GM19467 (cell line): ENCODE data around the gene DPP6.
"Not testable (repeated sequence)": the region's sequence is repeated elsewhere in the genome, so short reads cannot be mapped to it uniquely, and the experiment has no call there.

Source experiments
- ATAC-seq: cut with Tn5 transposase; IDR thresholded peaks from one replicate; pipeline ENCODE4 v1.9.1; 2021; ENCODE audit warnings: mild to moderate bottlenecking, moderate library complexity; ENCODE audit not compliant: unreplicated experiment

Gene DPP6

DNA sequence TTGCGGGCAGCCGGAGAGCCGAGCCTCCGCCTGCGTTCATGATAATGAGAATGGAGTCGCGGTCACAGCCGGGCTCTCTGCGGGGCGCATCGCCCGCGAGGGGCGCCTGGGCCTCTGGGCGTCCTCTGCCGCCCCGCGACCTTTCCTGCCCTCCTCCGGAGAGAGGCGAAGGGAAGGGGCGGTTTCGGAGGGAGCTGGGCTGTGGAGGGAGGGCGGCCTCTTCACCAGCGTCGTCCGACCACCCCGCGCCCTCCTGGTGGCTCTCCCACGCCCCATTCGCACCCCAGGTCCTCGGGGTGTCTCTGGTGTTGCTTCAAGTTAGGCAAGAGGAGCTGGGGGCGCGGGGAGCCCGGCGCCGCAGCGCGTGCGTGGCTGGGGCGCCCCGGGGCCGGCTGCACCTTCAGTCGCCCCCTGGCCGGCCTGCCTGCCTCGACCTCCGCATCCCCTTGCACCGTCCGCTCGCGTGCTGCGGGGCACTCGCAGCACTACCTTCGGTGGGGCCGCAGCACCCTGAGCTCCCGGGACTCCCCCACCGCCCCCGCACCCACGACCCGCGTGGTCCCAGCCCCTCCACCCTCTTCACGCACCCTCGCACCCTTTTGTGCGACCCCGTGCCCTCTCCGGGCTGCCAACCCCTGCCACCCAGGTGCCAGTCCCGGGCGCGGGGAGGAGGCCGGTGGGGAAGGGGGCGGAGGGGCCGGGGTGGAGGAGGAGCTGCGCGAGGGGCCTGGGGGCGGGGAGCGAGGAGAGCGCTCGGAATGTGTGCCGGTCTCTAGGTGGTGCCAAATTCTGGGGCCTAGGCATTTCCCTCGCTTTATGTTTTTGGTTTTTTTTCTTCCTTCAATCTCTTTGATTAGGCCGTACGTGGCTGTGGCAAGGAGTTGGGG is at the start of gene DPP6:
DPP6 (plus strand) TSS at position 756 of the 887 bp plus-strand sequence.
- ATAC-seq = not testable (repeated sequence)

DNA sequence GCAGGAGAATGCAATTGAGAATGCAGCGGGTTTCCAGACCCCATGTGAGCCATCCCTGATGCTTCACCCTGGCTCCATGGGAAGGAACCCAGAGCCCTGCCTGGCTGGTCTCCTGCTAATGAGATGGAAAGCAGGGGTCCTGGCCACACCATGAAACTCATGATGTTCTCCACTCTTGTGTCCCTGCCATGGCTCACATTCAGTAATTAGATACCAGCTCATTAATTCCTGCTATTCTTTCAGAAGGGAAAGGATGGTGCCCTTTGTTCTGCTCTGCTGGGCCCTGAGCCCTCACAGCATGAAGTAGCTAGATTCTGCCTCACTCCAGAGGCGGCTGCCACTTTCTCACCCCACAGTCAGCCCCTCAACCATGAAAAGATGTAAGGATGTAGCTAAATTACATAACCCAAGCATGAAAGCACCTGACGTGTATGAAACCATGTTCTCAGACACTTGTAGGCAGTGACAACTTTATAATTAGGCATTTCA is 42.7 kb upstream of the DPP6 start:
- not testable (repeated sequence) for ATAC-seq

DNA sequence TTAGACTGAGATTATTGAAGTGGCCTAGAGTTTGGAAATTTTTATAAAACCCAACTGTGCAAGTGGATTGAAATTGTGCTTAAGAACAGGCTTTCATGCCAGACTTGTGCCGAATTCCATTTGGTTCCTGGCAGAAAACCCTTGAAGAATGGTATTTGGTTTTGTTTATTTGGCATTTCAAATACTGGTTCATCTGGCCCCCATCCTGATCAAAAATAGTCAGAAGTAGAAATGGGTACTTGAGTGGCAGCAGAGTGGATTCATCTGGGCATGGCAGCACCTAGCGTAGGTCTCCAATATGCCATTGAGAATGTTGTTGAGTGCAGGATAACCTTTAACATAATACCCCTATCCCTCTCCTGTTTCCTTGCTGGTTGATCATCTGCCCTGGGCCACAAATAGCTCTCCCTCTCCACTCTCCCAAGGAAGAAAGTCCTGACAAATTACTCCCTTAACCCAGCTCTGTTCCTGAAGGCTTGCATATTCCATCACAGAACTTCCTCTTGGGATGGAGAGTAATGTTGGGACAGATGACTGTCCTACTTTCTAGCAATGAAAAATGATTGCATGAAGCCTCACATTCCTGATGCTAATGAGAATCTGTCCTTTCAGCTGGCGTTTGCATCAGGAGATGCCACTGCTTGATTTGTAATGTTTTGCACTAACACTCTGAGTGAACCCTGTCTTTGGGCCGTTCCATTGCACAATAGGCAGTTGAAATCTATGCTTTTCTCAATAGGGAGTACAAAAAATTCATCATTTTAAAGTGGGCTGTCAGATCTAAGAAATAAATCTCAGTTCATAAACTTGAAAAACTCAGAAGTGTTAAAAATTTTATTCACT is 41.3 kb upstream of the DPP6 start:
- not testable (repeated sequence) for ATAC-seq

DNA sequence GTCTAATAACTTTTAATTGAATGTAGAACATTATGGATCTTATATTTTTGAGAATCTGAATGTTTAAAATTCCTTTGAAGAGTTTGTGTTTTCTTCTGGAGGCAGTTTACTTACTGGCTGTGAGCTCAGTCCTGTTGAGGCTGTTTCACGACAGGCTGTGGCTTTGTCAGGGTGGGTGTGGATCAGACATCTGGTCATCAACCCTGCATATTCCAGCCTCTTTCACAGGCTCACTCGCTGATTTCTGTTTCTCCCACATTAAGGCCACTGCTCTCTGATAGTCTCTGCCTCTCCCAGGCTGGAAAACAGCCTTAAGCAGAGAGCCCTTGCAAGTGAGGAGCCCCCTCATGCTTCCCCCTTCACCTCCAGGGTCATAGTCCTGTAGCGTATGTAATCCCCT is 39.4 kb upstream of the DPP6 start:
- not testable (repeated sequence) for ATAC-seq

DNA sequence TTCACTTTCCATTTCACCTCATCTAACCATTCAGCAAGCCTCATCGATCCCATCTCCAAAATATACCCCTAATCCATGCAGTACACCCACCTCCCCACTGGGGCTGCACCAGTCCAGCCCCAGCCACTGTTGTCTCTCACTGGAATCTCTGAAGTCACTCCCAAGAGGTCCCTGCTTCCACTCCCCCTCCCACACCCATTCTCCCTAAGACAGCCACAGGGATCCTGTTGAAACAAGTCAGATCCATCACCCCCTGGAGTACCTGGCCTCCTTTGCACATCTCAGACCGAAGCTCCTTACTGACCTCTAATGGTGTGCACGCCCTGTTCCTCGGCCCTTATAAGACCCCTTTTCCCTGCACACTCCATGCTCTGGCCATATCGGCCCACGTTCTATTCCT is 36.6 kb upstream of the DPP6 start:
- not testable (repeated sequence) for ATAC-seq

DNA sequence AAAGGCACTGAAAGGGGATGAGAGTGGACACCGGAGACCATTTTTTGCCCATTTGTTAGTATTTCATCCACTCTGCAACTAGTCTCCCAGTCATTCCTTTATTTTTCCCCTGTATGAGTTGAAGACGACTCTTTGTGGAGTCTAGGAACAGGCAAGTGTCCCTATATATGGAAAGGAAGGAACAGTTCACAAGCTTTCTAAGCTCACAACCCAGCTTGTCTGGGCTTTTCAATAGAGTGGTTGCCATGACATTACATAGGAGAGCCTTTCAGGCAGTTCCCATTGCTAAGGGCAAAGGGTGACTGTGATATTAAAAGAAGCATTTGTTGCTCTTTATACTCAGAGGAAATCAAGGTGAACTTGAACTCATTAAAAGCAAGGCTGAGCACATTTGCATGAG is 33.8 kb upstream of the DPP6 start:
- ATAC-seq = not testable (repeated sequence)

DNA sequence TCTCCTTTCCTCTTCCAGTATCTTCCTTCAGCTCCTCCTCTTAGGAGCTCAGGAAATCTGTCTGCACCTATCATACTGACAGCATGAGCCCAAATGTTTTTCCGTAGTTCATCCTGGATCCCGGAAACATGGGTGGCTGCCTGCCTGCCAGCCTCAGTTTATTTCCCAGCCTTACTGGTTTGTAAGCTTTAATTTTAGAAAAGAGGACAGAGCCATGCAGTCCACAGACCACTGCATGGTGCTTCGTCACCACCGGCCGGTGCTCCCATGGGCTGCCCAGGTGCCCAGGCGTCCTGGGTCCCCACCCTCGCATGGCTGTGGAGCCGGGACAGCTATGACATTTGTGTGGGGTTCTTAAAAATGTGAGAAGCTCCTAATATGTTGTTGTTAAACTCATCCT is 24.4 kb upstream of the DPP6 start:
- ATAC-seq = not testable (repeated sequence)

DNA sequence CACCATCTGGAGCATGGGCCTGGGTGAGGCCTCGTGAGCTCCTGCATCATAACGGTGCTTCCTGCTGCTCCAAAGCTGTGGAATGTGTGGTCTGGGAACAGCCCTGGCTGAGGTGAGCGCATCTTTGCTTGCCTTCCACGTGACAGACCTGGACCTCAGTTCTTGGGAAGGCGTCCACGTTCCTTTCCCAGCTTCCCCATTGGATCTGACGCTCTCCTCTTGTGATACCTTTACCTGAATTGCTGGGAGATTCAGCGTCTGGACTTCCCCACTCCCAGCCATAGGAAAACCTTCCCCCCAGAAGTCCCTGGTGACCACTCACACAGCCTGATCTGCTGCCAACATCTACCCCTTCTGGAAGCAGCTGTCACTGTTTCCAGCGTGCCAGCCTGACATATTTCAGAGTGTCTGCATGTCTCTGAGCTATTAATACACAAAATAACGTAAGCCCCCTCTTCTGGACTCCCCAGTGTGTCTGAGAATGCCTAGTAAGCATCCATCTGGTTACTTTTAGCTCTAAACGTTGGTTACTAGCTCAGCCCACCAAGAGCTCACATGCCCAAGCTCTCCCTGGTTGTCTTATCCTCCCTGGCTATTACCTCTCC is 21.6 kb upstream of the DPP6 start:
- ATAC-seq = not testable (repeated sequence)

DNA sequence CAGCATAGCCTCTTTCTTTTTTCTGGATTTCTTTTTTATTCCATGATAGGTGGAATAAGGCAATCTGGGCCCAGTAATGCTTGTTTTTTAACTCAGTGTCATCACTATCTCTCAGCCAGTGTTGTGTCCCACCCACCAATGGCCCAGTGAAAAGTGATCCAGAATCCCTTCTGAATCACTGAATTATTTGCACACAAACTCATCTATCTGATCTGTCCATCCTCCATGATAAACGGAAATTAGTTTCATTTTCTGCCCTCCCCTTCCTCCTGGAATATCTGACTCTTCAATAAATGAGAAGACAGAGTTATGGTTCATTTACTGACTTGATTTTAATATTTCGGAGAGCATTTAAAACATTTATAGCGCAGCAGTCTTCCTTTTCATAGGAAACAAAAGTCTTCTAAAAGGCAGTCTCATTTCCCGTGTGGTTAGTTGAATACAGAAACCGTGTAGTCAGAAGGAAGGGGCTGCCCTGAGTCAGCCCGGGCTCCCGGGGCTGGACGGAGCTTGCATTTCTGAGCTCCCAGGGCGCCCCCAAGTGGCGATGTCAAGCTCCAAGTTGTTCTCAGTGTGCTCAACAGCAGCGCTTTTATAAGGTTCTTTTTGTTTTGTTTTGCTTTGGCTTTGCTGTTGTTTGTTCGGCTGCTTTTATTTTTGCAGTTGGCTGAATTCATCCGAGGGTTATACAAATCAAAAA is 12.6 kb upstream of the DPP6 start:
- ATAC-seq = peak; percentile 93

DNA sequence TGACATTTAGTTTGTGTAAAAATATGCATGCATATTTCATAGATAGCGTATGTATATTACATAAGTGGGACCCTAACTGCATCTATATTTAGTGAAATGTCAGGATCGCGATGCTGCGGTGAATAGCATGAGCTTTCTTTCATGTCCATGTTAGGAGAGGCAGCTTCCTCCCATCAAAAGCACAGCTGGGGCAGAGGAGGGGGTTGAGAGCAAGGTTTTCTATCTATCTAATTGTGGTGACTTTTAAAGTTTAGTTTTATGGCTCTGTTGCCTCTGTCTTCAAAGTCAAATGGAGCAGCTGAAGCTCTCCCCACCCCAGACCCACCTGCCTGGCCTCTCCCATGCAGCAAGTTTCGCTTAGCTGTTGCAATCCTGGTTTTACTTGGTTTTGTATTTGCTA is 1.8 kb upstream of the DPP6 start:
- ATAC-seq = not testable (repeated sequence)

DNA sequence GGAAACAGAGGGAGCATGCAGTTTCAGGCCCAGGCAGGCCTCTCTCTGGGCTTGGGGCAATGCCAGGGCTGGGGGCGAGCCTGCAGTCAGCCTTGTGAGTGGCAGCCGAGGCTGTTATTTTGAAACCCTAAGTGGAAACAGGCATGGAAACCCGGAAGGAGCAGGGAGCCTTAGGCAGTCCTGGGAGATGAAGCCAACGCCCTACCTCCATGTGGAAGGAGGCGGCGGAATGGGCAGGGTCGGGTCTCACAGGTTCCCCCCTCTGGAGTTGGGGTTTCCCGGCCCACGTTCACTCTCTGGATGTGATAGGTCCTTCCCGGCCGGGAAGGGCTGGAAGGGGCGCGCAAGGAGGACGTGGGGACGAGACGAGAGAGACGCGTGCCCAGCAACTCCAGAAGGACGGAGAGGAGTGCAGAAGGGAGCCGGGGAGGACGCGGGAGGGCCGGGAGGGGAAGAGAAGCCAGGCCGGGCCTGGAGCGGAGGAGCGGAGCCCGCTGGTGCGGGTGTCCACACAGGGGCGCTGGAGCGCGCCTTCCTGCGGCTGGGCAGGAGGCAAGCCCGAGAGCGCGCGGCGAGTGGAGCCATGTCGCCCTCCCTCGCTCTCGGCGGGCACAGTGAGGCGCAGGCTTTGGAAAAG is 1.1 kb upstream of the DPP6 start:
- not testable (repeated sequence) for ATAC-seq

DNA sequence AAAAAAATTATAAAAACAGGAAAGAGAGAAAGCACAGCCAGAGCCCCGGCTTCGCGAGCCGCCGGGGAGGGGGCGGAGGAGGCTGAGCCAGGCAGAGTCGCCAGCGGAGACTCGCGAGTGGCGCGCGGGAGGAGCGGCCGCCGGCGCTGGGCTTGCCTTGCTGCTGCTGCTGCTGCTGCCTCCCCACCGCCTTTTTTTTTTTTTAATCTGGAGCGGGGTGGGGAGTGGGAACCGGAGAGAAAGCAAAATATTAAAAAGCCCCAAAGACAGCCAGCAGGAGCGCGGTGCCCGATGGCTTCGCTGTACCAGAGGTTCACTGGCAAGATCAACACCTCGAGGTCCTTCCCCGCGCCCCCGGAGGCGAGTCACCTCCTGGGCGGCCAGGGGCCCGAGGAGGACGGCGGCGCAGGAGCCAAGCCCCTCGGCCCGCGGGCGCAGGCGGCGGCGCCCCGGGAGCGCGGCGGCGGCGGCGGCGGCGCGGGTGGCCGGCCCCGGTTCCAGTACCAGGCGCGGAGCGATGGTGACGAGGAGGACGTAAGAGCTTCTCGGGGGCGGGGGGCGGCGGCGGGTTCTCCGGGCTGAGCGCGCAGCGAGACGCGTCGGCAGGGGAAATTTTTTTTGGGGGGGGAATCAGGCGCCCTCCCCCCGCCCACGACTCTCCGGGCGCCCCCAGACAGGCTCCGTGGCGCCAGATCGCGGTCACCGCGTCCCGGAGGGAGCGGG is 493 bp downstream of the DPP6 start:
- ATAC-seq = not testable (repeated sequence)

DNA sequence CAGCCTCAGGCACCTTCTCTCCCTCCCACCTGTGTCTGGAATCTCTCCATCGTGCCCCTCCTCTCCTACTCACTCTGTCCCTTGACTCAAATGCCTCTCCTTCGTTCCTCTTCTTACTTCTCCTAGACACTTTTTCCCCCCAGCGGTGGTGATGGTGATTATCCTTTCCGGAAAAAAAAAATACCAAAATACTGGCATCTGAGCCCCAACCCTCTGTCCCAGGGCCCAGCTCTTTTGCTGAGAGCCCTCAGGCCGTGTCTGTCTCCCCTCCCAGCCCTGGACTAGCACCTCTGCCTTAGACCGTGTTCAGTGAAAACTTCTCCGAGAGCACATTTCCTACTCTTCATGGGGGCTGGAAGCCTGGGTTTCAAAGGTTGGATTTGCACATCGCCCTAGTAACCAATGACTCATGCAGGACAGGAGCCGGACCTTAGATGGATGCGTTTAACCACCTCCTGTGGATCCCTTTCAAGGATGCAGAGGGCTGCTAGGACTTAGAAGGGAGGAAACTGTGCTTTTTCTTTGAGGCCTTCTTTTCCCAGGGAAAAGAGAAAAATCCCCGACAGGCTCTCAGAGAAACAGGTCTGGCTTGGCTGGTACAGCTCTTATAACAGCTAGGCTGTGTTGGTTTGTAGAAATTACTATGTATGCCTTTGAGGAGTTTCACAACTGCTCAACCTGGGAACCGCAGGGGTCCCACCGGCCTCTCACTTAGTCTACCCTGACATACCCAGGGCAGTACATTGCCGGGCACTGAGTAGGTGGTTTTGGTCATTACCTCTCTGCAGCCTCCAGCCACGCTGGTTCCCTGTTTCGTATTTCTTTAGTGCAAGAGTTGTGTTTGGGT is 1.5 kb downstream of the DPP6 start:
- ATAC-seq = not testable (repeated sequence)

DNA sequence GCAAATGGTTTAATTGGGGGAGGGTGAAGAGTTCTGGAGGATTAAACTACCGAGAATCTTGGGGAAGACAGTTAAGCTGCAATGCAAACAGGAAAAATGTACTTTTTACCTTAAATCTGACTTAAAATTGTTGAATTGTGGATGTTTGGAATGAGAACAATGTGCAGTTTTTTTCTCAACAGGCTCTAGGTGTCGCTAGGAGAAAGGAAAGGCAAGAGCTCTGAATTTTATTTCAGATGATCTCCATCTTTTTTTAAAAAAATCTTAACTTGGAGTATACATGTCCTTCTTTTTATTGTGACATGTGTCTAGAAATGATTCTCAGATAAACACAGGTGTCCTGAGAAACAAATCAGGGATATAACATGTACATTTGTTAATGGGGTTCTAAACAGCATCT is 2.5 kb downstream of the DPP6 start:
- not testable (repeated sequence) for ATAC-seq

DNA sequence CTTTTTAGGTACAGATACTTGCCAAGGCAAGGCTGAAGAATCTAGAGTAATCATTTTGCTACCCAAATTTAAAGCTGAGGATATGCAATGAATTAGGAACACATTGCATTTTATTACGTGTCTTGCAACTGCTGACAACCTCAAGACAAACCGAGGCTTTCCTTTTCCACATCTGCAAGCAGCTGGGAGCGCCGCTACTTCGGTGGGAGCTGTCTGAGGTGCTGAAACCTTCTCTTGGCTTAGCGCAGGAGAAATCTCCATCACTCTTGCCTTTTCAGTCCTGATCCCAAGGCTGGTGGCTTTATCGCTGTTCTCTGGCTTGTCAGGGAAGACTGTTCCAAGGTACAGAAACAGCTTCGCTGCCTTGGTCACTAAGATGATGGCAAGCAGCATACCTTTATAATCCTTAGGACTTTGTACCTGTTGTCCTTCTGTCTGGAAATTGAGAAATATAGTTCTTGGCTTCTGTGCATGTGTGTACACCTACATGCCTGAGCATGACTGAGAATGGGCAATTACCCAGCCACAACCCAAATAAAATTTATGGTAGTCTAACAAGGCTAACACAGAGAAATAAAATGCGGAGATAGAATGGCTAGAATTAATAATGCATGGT is 3.4 kb downstream of the DPP6 start:
- ATAC-seq = not testable (repeated sequence)

DNA sequence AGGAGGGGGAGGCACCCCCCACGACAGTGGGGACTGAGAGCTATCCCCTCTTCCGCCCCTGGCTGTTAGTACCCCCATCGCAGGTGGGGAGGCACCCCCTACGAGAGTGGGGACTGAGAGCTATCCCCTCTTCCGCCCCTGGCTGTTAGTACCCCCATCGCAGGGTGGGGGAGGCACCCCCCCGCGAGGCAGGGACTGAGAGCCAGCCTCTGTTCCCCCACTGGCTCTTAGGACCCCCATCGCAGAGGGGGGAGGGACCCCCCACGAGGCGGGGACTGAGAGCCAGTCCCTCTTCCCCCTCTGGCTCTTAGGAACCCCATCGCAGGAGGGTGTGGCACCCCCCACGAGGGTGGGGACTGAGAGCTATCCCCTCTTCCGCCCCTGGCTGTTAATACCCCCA is 6.6 kb downstream of the DPP6 start:
- not testable (repeated sequence) for ATAC-seq

DNA sequence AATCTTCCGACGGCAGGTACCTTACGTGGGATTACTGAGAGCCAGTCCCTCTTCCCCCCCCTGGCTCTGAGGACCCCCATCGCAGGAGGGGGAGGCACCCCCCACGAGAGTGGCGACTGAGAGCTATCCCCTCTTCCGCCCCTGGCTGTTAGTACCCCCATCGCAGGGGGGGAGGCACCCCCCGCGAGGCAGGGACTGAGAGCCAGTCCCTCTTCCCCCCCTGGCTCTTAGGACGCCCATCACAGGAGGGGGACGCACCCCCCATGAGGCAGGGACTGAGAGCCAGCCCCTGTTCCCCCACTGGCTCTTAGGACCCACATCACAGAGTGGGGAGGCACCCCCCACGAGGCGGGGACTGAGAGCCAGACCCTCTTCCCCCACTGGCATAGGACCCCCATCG is 8.4 kb downstream of the DPP6 start:
- not testable (repeated sequence) for ATAC-seq

DNA sequence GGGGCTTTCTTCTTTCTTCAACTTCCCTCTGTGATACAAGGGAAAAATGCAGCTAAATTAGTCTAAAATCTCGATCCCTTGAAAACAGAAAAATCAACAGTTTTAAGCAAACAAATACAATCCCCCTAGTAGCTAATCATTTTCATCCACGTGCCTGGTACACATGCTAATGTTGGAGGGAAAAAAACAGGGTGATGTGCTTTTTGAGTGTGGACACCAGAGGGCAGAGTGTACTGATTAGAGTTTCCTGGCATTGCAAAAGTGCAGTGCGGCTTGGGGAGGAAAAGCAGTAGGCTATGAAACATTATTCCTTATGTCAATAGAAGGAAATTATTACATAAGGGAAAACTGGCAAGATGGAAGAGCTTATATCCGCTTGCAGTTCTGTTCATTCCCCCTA is 19.6 kb downstream of the DPP6 start:
- not testable (repeated sequence) for ATAC-seq
